Stomach (tissue), 4 donors: ENCODE data around the gene SERPINB4.

ENCODE experiments used
- CTCF ChIP-seq, 7 experiments: fragments of 450-650 bp in 4 of 7; fragments of 200-600 bp in 3 of 7; sonication (generic) in 3 of 7; IDR thresholded peaks; one replicate each; pipeline ENCODE4 v1.5.1; 2016 to 2019; ENCODE audit warnings: antibody characterized with exemption in 7 of 7, control low read depth in 2 of 7, mild to moderate bottlenecking in 1 of 7
- POLR2AphosphoS5 ChIP-seq, 3 donors: sonication (generic); formaldehyde crosslinking; IDR thresholded peaks; one replicate each; pipeline ENCODE4 v1.6.1; 2016; ENCODE audit warnings: antibody characterized with exemption in 3 of 3

DNA sequence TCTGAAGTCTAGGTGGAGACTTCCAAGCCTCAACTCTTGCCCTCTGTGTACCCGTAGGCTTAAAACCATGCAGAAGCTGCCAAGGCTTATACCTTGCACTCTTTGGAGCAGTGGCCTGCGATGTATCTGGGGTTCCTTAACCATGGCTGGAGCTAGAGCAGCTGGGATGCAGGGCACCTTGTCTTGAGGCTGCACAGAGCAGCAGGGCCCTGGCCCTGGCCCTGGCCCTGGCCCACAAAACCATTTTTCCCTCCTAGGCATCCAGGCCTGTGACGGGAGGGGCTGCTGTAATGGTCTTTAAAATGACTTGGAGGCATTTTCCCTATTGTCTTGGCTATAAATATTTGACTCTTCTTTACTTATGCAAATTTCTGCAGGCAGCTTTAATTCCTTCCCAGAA is 19.2 kb downstream of the SERPINB4 start:
- TF ChIP-seq CTCF (IDR thresholded peaks at IDR 0.05) (no peak), POLR2AphosphoS5 (IDR thresholded peaks at IDR 0.05) (no peak)
